Posterior vena cava (tissue), 2 donors: ENCODE results near the gene SLC16A13. TPM values are rescaled to one million over a fixed set of nuclear protein-coding genes. Genes with fewer than 3 reads are reported as not detected.
"Not testable (repeated sequence)": the region's sequence is repeated elsewhere in the genome, so short reads cannot be mapped to it uniquely, and the experiment has no call there.

ENCODE experiments used
- DNase-seq: peaks from one replicate; pipeline ENCODE4 v3.0.0-alpha.2; 2020; ENCODE audit warnings: low spot score
- intact Hi-C, 2 donors: fragments of 100-400 bp; cut with DNase I; formaldehyde crosslinking; loops; one replicate each; pipeline versions ENCODE4 v1.14.1 to v1.14.2; 2022 to 2023
- long read RNA-seq, 2 donors: library from polyadenylated mRNA; unstranded; transcript quantifications; one replicate each; pipeline ENCODE4 v2.0.0, GENCODE V29; 2020 to 2021
- total RNA-seq, 2 donors: library from RNA; stranded (reverse); fragmentation: NEBNext Ultra II Directional; extraction: Animal tissue kit (Norgen Biotek cat#: 25700); gene quantifications; one replicate each; pipeline ENCODE4 v1.2.1, GENCODE V29; 2021
- donor health status: DM: yes; HTN: yes; CAD: no.
- donor health status: DM: yes; HTN: yes; CAD: no.

Gene SLC16A13, protein sequence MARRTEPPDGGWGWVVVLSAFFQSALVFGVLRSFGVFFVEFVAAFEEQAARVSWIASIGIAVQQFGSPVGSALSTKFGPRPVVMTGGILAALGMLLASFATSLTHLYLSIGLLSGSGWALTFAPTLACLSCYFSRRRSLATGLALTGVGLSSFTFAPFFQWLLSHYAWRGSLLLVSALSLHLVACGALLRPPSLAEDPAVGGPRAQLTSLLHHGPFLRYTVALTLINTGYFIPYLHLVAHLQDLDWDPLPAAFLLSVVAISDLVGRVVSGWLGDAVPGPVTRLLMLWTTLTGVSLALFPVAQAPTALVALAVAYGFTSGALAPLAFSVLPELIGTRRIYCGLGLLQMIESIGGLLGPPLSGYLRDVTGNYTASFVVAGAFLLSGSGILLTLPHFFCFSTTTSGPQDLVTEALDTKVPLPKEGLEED
- total RNA-seq = 1 to 10 TPM; 1.5 to 1.6 TPM
- long read RNA-seq, donor 1 = 0 reads
- long read RNA-seq, donor 2, partial matches to known transcripts = 0 of 1 reads
- long read RNA-seq, donor 2, other reads (novel, unspliced or antisense) = 0 of 1 reads

DNA sequence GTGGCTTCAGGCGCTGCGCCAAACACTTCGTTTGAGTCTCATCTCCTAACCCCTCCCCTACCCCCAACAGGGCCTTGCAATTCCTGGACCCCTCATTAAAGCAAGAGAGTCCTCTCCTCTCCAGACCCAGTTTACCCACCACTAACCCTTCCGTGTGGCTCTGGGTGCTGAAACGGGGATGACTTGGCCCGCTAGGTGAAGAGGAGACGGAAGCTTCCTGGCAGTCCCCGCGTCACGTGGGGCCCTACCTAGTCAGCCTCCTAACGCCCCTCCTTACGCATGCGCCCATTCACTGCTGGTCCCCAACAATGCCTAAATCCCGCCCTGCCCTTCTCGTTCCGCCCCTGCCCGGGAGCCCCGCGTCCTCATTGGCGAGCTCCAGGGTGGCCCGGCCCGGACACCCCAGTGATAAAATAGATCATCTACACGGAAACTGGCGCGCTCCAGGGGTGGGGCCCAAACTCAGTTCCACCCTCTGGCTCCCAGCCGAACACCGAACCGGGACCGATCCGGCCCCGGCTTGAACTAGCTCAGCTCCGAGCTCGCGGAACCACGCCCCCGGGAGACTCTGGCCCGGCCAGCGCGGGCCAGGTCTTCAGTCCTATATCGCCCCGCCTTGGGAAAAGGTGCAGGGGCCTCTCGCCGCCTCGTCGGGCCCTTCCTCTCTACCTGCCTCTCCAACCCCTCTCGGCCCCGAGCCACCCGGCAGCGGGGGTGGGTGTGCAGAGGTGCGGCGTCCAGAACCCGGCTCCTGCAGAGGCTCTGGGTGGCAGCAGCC, at the start of gene SLC16A13:
SLC16A13 (plus strand) TSS at position 425 of the 778 bp plus-strand sequence. CDS start 368 bp downstream, outside the sequence.
- intact Hi-C loops = no loop called here

DNA sequence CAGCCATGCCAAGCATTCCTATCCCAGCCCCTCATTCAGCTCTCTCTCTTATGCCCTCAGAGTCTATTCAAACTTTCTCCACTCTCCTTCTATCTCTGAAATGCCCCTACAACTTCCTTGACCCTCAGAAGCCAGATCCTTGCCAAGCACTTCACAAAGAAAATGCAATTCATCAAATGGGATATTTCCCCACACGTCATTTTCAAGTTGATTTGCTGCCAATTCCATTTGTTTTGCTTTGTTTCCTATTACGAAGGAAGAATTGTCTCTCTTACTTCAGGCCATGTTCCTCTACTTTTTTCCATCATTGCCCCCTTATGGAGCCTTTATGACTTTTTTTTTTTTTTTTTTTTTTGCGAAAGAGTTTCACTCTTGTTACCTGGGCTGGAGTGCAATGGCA, 49.1 kb upstream of the SLC16A13 start:
- no peak for DNase-seq
- intact Hi-C loops = loop anchor here in 1 of 2 donors (5.0 kb wide), 1 partner anchor 414 kb away; no protein-coding TSS in a partner anchor

More for the DNA sequence above, at the start of gene SLC16A13:
- peak; percentile 97 for DNase-seq

DNA sequence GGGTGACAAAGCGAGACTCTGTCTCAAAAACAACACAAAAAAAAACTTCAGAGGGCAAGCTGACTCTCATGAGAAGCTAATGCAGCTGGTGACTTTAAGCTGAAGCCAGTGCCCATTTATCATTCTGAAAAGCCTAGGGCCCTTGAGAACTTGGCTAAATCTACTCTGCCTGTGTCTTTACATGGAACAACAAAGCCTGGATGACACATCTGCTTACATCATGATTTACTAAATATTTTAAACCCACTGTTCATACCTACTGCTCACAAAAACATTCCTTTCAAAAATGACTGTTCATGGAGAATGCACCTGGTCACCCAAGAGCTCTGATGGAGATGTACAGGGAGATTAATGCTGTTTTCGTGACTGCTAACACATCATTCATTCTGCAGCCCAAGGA, 46.0 kb upstream of the SLC16A13 start:
- intact Hi-C loops = loop anchor here in 1 of 2 donors (5.0 kb wide), 1 partner anchor 417 kb away; no protein-coding TSS in a partner anchor
- no peak for DNase-seq

DNA sequence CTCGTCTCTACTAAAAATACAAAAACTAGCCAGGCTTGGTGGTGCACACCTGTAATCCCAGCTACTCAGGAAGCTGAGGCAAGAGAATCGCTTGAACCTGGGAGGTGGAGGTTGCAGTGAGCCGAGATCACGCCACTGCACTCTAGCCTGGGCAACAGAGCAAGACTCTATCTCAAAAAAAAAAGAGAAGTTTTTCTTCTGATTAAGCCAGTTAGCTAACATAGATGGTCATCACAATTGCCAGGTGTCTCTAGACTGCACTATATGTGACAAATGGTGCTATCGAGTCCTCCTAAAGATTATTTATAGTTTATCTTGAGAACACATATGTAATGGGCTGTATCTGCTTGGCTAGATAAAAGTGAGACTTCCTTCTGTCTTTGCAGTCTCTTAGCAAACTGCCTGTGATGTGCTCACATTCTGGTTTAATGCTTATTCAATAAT, 42.2 kb upstream of the SLC16A13 start:
- intact Hi-C loops, DNase-seq: not testable (repeated sequence)

DNA sequence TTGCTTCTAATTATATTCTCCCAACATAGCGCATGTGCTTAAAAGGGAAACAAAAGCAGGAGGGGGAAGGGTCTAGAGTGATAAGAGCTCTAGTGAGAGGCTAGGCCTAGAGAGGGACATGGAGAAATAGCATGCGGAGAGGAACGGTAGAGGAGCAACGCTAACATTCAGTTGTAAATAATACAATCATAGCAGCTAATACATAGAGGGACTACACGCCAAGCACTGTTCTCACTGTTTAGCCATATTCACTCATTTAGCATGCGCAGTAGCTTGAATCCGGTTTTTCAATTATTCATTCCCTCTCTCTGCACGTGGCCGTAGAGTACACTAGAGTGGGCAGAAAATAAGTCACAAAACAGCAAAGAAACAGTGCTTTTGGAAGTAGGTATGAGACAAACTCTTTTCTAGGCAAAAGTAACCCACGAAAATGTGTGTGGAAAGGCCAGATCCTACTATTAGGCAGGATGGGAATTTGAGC, 41.7 kb upstream of the SLC16A13 start:
- intact Hi-C loops = no loop called here

DNA sequence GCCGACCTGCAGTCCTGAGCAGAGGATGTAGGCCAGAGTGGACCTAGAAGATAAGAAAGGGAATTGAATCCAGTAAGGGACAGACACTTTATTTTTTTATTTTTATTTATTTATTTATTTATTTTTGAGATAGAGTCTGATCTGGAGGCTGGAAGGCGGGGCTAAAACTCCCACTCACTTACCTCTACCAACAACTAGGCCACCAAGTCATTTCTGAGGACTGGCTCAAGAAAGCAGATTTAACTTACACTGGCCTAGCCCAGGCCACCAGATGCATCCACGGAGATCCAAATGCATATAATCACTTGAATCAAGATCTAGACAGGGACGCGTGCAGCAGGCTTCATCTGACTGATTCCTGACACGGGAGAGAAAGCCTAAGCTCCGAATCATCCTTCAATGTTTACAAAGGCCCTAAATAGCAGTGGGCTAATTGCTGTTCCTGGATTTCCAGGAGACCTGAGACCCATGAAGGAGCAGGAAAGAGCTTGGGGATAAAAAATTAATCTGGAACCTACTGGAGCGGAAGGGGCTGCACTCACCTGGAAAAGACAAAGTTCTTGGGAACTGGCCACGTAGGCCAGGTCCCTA, 41.1 kb upstream of the SLC16A13 start:
- intact Hi-C loops = no loop called here
- no peak for DNase-seq

More for the DNA sequence above, 41.7 kb upstream of the SLC16A13 start:
- no peak for DNase-seq

DNA sequence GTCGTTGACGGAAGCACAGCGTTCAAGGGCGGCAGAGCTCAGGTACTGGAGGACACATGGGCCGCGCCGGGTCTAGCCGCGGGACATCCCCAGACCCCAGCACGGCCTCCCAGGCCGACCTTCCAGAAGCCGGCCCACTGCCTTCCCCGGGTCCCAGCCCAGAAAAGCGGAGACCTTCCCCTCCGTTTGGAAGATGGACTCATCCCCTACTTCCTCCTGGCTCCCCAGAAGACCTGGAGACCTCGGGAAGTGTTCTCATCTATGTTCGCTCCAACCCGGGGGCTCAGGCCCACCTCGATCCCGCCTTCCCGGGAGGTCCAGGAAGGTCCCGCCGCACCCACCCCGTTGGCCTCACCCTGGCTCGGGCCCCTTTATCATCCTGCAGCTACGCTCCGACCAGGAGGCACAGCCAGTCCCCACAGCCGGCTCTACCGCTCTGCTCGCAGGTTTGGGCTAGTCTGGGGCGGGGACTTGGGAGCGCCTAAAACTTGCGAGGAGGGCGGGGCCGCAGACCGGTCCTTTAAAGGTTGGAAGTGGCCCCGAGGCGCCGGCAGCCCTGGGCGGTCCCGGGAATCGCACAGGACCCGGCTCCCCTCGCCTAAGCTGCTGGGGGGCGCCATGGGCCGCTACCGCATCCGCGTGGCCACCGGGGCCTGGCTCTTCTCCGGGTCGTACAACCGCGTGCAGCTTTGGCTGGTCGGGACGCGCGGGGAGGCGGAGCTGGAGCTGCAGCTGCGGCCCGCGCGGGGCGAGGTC, 40.1 kb upstream of the SLC16A13 start, which contains the start of gene ALOX12:
ALOX12 (plus strand) TSS at position 550 of the 756 bp plus-strand sequence; CDS start at position 619, 69 bp downstream.
- DNase-seq = no peak
- intact Hi-C loops = no loop called here

DNA sequence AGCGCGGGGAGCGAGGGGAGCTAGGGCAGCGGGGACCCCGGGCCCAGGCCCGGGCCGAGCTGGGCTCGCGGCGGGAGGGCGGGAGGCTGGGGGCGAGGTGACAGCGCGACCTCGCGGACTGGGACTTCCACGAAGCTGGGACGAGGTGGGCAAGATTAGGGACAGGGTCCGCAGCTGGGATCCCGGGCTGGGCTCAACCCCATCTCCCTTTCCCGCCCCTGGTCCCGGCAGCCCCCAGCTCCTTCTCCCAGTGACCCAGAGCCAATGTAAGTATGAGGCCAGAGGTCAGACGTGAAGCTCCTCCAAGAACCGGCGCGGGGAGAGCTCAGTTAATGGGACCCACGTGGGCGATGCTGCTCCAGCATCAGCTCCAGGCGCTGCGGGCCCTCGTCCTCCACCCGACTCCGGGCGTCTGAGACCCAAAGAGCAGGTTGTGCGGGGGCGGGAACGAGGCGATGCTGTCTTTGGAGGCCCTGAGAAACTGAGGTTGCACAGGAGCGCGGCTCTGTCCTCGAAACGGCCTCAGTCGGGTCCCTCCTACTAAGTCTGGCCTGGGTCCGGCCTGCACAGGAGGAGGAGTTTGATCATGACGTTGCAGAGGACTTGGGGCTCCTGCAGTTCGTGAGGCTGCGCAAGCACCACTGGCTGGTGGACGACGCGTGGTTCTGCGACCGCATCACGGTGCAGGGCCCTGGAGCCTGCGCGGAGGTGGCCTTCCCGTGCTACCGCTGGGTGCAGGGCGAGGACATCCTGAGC, 39.4 kb upstream of the SLC16A13 start:
- intact Hi-C loops = no loop called here
- no peak for DNase-seq

DNA sequence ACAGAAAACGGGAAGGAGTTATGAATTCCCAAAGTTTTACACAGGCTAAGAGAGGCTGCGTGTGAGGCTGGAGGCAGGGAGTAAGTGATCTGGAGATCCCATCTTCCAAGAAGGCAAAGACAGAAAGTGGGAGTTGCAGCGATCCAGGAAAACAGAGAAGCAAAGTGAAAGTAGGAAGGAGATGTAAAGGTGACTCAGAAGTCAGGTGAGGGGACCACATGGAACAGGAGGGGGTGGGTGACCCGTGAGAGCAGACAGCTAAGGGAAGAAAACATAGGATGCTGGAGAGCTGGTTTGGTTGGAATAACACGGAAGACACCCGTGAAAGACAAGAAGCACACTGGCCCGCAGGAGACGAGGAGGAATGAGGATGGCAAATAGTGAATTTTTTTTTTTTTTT, 38.6 kb upstream of the SLC16A13 start:
- intact Hi-C loops = no loop called here
- no peak for DNase-seq

DNA sequence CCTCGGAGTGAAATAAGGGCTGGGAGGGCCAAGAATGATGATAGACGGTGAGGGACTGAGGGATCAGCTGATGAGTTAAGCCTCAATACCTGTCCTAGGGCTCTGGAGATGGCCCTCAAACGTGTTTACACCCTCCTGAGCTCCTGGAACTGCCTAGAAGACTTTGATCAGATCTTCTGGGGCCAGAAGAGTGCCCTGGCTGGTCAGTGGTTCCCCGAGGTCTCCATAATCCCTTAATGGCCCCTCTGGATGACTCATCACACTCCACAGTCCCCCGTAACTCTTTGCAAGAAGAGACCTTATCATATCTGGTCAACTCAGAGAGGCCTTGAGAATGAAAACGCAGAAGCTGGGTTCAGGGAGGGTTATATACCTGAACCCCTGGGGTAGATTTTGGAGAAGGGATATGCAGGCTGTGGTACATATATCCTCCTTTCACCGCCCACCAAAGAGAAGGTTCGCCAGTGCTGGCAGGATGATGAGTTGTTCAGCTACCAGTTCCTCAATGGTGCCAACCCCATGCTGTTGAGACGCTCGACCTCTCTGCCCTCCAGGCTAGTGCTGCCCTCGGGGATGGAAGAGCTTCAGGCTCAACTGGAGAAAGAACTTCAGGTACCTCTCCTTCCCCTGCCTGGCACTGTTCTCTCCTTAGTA, 36.8 kb upstream of the SLC16A13 start:
- intact Hi-C loops = no loop called here
- DNase-seq = no peak

DNA sequence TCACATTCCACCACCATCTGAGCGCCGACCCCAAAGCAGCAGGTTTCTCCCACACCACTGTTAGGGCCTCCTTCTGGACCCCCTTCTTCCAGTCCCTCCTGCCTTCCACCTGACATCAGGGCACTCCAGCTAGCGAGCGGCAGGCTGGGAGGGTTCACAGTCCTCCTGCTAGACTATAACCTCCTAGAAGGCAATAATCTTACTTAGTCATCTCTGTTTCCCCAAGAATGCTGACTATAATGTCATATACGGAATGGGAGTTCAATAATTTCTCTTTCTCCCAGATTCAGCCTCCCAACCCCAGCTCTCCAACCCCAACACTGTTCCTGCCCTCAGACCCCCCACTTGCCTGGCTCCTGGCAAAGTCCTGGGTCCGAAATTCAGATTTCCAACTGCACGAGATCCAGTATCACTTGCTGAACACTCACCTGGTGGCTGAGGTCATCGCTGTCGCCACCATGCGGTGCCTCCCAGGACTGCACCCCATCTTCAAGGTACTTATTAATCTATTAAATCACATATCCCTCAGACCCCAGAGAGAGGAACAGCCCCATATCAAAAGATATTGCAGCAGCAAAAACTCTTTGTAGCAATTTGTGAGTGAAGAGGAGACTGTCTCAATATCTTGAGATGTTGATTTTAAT, 34.4 kb upstream of the SLC16A13 start:
- no peak for DNase-seq

DNA sequence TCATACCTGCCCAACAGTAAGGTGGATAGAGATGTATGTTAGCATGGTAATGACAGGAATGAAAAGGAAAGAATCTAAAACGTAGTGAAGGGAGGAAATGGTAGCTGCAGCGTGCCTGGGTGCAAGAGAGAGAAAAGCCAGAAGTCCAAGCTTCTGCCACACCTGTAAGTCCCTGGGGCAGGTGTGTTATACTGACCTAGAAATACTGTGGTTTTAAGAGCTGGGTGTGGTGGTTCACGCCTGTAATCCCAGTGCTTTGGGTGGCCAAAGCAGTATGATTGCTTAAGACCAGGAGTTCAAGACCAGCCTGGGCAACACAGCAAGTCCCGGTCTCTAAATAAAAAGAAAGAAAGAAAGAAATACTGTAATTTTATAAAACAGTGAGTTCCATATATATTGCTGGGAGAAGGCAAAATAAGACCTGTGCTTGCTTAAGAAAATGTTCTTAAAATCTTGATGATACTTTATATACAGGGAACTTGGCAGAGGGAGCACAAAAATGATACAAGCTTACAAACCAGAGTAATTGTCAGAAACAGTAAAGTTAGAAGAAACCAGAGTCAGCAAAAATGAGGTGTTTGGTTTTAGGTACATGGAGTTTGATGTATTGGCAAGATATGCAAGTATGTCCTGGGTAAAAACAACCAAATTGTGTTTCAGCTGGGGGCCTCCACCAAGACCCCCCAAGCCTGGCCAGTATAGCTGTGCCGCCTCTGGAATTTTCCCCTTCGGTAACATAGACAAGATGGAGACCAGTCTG, 33.3 kb upstream of the SLC16A13 start:
- no peak for DNase-seq
- intact Hi-C loops = loop anchor here (5.0 to 10.0 kb wide), 2 partner anchors 90 to 338 kb away; no protein-coding TSS in a partner anchor

More for the DNA sequence above, 34.4 kb upstream of the SLC16A13 start:
- intact Hi-C loops = loop anchor here (5.0 to 10.0 kb wide), 2 partner anchors 89 to 337 kb away; no protein-coding TSS in a partner anchor

DNA sequence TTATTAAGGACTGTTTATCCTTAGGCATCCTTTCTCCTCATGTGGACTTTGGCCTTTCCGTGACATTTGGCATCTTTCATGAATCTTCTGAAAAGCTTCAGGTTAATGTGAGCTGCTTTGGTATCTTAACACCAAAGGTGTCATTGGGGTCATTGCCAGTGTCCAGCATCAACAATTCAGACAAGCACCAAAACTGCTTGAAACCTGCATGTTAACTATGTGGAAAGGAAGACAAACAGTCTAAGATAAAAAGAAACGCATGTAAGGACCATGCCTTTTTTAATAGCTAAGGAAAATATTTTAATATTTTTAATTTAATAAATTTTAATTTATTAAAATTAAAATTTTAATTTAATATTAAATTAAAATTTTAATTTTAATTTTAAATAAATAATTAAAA, 32.1 kb upstream of the SLC16A13 start:
- intact Hi-C loops = loop anchor here (5.0 to 10.0 kb wide), 2 partner anchors 91 to 339 kb away; no protein-coding TSS in a partner anchor
- DNase-seq = no peak

DNA sequence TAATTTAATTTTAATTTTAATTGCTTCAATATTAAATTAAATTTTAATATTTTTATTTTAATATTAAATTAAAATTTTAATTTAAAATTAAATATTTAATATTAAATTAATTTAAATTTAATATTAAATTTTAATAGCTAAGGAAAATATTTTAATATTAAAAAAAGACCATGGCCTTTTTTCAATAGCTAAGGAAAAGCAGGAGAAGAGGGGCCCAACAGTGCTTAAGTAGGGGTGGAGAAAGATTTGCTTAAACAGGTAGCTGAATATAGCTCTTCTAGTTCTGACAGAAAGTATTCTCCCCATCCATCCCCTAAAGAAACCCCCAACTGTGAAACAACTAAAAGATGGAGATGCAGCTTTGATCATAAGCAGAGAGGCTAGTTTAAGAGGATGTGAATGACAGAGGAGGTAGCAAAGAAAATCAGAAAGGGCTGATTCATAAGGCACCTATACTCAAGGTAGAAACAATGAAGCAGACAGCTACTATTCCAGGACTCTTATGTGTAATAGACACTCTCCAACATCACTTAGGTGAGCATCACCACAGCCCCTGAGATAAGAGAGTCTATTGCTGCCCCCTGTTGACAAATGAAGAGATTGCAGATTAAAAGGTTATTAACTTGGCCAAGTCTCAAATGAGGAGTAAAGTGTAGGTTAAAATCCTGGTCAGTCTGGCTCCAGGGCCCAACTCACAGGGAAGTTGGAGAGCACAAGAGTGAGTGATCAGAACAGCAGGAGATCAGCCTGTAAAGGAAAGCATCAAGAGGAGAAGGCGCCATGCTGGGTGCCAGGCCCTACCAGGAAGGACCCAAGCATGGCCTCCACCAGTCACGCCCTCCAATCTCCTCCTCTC, 31.2 kb upstream of the SLC16A13 start:
- intact Hi-C loops = loop anchor here (5.0 to 10.0 kb wide), 3 partner anchors 87 to 340 kb away; no protein-coding TSS in a partner anchor
- DNase-seq = no peak

DNA sequence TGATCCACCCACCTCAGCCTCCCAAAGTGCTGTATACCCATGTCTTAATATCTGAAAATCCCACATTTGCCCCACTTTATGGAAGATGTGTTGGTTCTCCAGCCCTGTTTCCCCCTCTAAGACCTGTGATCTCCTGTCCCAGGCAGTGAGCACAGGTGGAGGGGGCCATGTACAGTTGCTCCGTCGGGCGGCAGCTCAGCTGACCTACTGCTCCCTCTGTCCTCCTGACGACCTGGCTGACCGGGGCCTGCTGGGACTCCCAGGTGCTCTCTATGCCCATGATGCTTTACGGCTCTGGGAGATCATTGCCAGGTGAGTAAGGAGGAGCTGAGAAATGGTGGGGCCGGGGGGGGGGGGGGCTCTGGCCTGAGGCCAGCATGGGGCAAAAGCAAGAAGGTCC, 30.1 kb upstream of the SLC16A13 start:
- intact Hi-C loops = loop anchor here (5.0 to 10.0 kb wide), 2 partner anchors 88 to 341 kb away; no protein-coding TSS in a partner anchor
- DNase-seq = peak; percentile 77
